GM21576 (cell line): ENCODE measurements around the gene CCDC40.

Source experiments
- ATAC-seq: cut with Tn5 transposase; IDR thresholded peaks from one replicate; pipeline ENCODE4 v1.9.1; 2021; ENCODE audit warnings: mild to moderate bottlenecking, moderate library complexity; ENCODE audit not compliant: unreplicated experiment

The CCDC40 gene

DNA sequence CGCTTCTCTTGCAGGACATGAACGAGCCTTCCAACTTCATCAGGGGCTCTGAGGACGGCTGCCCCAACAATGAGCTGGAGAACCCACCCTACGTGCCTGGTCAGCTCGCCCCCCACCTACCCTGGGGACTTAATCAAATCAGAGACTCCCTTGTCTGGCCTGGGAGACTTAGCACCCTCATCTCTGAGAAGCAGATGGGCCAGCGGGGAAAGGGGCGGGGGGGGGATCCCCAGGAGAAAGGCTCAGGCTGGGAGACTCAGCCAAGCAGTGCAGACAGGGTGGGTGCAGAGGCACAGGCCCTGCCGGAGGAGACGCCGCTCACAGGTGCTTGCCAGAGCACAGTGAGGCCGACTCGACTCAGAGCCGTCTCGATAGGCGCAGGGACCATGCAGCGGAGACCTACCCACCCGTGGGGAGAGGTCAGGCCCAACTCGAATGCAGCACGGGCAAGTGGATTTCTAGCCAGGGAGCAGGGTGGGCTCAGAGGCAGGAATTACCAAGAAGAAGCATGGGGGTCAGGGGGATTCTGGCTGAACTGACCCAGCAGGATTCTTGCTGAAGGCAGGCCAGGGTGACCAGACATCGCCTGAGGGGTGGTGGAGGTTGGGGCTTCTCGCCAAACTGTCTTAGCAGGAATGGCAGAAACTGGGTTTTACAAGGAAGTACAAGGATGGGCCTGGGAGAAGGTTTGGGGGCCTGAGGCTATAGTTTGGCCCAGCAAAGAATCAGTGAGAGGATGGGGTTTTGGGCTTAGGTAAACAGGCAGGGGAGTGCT is 74.7 kb downstream of the CCDC40 start:
- no peak for ATAC-seq

DNA sequence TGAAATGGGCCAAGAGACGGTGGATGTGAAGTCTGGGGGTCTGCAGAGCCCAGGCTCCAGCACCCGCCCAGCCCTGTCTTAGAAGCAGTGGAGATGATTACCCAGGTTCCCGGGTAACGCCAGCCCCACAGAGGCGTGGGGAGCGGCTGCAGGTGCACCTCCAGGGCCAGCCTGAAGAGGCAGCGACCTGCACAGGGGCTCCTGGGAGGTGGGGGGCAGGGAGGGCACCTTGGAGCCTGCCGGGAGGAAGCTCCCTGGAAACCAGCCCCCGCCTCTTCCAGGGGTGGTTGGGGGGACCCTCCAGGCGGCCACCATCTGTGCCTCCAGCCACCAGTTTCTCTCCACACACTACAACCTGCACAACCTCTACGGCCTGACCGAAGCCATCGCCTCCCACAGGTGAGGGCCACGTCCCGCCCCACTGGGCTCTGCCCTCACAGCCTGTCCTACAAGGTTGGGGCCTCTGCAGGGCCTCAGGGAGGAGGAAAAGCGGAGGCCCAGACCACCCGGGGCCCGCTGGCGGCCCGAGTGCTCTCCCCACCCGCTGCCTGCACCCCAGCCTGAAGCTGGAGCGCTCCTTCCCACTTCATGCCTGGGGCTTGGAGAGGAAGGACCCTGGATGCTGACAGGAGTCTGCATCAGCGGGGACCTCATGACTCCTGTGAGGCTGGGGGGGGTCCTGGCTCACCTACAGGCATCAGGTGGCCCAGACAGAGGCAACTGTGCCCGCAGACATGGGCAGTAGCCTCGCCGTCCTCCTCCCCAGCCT is 75.4 kb downstream of the CCDC40 start:
- ATAC-seq, result no peak

DNA sequence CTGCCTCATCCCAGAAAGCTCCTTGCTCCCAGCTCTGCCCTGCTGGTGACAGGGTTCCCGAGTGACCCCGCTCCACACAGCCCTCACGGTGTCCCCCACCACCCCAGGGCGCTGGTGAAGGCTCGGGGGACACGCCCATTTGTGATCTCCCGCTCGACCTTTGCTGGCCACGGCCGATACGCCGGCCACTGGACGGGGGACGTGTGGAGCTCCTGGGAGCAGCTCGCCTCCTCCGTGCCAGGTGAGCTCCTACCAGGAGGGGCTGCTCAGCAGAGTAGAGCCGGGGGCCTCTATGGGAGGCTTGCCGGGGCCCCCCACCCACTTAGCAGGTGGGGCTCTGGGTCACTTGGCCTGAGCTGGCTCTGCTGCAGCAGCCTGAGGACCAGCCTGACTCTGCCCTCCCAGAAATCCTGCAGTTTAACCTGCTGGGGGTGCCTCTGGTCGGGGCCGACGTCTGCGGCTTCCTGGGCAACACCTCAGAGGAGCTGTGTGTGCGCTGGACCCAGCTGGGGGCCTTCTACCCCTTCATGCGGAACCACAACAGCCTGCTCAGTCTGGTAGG is 76.1 kb downstream of the CCDC40 start:
- ATAC-seq, result no peak

DNA sequence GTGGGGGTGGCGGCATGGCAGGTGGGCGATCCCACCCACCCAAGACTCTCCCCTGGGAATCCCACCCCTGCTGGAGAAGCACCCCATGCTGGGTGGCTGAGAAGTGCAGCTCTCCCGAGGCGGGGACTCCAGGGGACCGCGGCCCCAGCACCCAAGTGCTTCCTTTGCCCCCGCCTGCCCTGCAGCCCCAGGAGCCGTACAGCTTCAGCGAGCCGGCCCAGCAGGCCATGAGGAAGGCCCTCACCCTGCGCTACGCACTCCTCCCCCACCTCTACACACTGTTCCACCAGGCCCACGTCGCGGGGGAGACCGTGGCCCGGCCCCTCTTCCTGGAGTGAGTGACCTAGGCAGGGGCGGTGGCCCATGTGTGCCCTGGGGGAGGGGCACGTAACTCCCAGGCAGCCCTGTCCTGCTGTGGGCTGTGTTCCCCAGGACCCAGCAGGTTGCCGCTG is 76.6 kb downstream of the CCDC40 start:
- no peak for ATAC-seq

DNA sequence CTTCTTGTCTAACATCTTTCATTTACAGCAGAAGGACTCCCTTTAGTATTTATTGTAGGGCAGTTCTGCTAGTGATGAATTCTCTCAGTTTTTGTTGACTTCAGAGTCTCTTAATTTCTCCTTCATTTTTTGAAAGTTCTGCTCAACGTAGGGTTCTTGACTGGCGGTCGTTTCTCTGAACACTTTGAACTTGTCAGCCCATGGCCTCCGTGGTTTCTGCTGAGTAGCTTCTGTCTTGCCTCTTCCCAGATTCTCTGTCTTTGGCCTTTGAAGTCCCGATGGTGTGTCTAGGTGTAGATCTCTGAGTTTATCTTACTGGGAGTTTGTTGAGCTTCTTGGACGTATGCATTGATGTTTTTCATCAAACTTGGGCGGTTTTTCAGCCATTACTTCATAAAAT is 78.3 kb downstream of the CCDC40 start:
- ATAC-seq, result no peak

DNA sequence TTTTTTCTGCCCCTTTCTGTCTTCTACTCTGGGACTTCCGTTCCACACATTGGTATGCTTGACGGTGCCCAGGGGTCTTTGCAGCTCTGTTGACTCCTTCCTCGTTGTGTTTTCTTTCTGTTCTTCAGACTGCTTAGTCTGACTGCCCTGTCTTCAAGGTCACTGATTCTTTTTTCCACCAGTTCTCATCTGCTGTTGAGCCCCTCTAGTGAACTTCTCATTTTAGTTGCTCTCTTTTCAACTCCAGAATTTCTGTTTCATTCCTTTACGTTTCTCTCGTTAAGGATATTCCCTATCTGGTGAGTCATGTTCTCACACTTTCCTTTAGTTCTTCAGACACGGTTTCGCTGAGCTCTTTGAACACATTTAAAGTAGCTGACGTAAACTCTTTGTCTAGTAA is 78.7 kb downstream of the CCDC40 start:
- no peak for ATAC-seq

DNA sequence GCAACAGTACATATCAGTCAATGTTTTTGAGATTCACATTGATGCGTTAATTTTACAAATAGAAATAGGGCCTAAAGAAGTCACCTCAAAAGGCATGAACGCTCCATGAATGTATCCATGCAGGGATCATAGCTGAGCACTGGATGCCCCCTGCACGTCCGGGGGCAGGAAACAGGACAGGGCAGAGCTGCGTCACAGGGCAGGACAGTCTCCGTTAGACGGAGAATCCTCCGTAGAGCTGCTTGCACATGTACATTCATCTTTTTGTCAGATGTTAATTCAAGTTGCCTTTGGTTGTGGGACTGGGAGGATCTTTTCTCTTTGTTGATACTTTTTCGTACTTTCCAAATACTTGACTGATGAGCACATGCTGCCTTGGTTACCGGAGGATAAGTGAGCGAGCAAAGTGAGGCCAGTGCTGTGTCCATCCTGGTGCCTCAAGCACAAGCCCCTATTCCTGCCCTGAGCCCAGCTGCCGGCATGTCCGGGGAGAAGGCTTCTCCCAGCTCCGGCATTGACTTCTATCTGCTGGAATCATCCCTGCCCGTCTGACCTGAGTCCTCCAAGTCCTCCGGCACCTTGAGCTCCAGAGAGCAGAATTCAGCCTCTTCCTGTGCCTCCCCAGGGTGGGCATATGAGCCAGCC is 80.0 kb downstream of the CCDC40 start:
- no peak for ATAC-seq

DNA sequence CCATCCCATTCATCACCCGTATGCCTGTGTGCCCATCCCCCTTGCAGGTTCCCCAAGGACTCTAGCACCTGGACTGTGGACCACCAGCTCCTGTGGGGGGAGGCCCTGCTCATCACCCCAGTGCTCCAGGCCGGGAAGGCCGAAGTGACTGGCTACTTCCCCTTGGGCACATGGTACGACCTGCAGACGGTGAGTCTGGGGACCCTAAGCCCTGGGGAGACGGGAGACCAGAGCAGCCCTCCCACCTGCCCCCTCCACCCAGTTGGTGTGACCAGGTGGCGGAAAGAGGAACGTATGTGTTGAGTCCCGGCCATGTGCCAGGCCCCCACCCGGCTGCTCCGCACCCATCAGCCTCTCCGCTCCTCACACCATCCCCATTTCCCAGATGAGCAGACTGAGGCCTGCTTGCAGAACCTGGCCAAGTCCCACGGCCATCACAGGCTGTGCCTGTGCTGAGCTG is 80.5 kb downstream of the CCDC40 start:
- ATAC-seq, result no peak

DNA sequence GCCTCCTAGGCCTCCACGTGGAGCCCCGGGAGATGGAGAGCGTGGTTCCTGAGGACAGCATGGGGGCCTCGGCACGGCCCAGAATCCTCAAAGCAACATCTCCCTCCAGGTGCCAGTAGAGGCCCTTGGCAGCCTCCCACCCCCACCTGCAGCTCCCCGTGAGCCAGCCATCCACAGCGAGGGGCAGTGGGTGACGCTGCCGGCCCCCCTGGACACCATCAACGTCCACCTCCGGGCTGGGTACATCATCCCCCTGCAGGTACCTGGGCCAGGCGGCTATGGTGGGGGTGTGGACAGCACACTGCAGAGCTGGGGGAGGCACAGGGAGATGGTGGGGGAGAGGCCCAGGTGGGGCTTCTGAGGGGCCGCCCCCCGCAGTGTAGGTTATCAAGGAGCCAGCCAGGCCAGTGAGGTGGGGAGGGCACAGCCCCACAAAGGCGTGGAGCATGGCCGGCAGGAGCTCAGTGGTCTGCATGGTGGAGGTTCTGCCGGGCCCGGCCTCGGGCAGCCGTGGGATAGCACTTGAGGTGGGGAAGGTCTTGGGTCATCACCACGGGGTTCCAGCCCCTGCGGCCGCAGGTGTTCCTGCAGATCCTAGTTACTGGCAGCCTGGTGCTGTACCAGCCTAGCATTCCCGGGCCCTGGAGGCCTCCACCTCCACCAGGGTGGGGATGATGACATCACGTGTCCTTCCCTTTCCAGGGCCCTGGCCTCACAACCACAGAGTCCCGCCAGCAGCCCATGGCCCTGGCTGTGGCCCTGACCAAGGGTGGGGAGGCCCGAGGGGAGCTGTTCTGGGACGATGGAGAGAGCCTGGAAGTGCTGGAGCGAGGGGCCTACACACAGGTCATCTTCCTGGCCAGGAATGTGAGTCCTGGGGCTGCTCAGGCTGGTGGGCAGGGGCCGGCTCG is 81.3 kb downstream of the CCDC40 start:
- no peak for ATAC-seq

DNA sequence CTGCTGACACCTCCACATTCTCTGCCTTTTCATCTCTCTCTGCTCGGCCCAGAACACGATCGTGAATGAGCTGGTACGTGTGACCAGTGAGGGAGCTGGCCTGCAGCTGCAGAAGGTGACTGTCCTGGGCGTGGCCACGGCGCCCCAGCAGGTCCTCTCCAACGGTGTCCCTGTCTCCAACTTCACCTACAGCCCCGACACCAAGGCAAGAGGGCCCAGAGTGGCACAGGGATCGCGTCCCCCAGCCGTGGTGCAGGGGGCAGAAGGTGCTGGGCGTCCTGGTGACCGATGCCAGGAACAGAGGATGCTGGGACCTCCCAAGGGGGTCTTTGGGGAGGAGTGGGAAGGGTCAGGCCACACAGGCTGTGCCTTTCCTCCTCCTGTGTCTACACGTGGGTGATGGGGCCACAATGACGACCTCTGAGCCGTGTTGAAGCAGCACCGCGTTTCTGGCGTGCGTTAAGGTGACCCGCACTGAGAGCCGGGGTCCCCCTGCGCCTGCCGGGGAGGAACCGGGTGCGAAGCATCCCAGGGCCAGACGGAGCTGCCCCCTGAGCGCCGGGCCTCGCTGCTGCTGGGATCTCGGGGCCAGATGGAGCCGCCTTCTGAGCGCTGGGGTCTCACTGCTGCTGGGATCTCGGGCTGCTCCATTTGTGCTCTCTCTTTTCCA is 82.3 kb downstream of the CCDC40 start:
- ATAC-seq, result no peak

DNA sequence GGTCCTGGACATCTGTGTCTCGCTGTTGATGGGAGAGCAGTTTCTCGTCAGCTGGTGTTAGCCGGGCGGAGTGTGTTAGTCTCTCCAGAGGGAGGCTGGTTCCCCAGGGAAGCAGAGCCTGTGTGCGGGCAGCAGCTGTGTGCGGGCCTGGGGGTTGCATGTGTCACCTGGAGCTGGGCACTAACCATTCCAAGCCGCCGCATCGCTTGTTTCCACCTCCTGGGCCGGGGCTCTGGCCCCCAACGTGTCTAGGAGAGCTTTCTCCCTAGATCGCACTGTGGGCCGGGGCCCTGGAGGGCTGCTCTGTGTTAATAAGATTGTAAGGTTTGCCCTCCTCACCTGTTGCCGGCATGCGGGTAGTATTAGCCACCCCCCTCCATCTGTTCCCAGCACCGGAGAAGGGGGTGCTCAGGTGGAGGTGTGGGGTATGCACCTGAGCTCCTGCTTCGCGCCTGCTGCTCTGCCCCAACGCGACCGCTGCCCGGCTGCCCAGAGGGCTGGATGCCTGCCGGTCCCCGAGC is 82.9 kb downstream of the CCDC40 start:
- ATAC-seq, result no peak

DNA sequence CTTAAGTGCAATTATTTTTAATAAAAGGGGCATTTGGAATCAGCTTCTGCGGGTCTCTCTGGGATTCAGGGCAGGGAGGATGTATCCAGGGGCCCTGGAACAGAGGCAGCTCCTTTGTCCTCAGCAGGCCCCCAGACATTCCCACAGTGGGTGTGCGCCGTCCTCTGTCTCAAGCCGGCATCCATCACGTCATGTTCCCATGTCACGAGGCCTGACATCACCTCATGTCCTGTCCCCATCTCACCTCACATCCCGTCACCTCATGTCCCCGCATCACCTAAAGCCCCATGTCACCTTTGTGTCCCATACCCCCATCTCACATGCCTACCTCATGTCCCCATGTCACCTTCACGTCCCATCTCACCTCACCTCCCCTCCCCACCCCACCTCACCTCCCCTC is 83.4 kb downstream of the CCDC40 start:
- no peak for ATAC-seq

DNA sequence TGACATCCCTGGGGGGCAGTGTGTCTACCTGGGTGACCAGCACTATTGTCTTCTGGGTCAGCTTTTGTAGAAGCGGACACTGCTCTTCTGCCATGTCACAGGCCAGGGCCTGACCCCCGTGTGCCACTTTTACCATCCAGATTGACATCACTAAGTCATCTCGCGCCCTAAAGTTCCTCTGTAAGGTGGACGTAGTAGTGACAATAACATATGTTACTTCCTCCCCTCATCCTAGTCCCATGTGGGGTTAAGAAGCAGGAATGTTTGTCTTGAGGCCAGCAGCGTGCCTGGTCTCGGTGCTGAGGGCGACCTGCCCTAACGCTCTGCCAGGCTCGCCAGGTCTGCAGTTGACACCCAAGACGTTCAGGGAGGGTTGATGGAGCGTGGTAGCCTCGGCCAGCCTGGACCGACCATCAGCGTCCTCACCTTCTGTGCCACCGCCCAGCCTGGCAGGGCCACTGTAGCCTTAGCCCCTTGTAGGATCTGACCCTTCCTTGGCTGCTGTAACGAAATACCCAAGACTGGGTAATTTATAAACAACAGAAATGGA is 85.7 kb downstream of the CCDC40 start:
- no peak for ATAC-seq

DNA sequence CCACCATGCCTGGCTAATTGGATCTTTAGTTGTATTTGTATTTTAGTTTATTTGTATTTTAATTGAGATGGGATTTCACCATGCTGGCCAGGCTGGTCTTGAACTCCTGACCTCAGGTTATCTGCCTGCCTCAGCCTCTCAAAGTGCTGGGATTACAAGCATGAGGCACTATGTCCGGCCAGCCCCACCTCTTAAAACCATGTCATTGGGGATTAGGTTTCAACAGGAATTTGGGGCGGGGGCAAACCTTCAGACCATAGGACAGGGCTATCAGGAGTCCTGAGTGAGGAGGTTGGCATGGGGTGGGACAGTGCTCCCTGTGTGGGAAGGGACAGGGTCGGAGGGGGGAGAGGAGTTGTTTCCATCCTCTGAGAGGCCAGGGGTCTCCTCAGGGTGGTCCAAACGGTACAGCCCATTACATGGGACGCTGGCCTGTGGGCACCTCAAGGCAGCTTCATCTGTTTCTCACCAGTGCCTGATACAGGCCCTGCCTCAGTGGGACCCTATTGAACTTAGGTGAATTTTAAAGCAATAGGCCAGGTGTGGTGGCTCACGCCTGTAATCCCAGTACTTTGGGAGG is 86.6 kb downstream of the CCDC40 start:
- ATAC-seq, result no peak

DNA sequence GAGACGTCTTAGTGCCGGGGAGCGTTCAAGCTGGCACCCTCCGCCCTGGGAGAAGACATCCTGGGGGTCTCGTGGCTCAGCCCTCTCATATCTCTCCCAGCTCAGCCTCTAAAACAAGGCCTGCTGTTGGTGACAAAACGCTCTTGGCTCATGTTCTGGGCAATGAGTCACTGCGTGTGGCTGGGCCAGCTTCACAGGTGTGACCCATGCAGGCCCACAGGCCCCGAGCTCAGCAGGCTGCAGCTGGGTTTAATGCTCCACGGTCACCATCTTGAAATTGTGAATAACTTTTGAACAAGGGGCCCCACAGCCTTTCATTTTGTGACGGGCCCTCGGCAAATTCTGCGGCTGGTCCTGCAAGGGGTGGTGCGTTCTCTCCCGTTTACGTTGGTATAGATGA is 87.3 kb downstream of the CCDC40 start:
- no peak for ATAC-seq

DNA sequence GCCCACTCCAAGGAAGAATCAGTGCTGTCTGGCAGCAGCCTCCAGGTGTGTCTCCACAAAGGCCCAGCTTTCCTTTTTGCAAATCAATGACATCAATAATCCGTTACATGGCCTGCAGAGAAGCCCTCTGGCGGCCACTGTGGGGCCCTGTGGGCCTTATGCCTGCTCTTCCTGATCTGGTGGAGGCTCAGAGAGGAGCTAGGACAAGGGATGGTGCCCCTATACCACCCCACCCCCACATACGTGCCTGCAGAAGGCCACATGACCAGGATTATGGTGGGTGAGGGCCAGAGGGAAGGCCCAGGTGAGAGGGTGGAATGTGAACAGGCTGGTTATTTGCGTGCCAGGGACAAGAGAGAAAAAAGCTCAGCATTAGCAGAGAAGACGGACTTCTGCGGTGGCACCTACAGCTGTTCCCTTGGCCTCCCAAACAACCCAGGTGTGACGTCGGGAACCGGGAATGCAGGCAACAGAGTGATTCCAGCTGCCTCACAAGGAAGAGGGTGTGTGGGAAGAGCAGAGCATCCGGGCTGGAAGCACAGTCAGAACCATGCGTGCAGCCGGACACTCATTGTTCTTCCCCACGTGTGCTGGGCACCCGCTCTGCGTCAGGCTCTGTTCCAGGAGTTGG is 88.0 kb downstream of the CCDC40 start:
- no peak for ATAC-seq

DNA sequence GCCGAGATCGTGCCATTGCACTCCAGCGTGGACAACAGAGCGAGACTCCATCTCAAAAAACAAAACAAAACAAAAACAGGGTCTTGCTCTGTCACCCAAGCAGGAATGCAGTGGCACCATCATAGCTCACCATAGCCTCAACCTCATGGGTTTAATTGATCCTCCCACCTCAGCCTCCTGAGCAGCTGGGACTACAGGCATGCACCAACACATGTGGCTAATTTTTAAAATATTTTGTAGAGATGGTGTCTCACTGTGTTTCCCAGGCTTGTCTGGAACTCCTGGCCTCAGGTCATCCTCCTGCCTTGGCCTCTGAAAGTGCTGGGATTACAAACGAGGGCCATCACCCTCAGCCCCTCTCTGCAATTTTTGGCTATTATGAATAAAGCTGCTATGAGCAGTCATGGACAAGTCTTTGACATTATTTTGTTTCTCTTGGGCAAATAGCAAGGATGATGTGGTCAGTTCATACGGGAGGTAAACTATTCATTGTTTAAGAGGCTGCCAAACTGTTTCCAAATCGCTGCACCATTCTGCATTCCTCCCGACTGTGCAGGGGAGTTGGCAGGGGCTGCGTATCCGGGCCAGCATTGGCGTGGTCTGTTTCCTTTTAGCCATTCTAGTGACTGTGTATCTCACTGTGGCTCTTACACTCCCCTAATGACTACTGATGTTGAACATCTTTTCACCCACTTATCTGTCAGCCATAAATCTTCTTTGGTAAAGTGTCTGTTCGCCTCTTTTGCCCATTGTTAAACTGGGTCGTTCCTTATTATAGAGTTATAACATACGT is 89.4 kb downstream of the CCDC40 start:
- no peak for ATAC-seq

DNA sequence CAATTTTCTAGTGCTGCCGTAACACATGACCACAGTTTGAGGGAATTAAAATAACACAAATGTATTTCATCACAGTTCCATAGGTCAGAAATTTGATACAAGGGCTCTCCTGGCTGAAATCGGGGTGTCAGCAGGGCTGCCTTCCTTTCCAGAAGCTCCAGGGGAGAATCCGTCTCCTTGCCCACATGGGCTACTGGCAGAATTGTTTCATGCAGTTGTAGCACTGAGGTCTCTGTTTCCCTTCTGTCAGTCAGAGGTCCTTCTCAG is 89.9 kb downstream of the CCDC40 start:
- no peak for ATAC-seq
